ENCODE measurements around the gene NANOS3. TPM values are rescaled to one million over a fixed set of nuclear protein-coding genes. Genes with fewer than 3 reads are reported as not detected.

NANOS3 gene
- total RNA-seq (2021; ENCODE audit: unreplicated experiment), result not detected
- polyA plus RNA-seq (2012), result 0.17 and 0.30 TPM in 2 replicates
- Bru-seq, nascent RNA, result percentile 25 among the genes with signal in this experiment
- BruChase-seq, experiment 1, labeled RNA remaining after a 6-hour chase, result percentile 16 among the genes with signal in this experiment
- percentile 15 among the genes with signal in this experiment for BruChase-seq, experiment 2, labeled RNA remaining after a 2-hour chase
- long read RNA-seq, result 0 reads

DNA sequence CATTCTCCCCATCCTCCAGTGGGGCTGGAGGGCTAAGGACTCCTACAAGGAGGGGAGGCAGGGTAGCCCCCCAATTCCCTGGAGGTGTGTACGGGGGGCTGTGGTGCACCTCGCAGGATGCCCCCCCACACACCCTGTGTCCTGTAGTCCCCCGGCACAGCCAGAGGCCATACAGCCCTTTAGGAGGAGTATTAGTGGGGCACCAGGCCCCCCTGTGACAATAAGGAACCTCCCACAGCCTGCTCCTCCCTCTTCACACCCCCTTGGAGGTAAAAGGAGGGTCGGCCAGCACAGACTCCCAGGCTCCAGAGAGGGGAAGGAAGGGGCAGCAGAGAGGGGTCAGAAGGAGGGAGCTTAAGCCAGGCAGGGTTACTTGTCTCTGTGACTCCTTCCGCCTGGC is at the start of gene NANOS3:
NANOS3 (plus strand) TSS at position 301 of the 400 bp plus-strand sequence. CDS start 115 bp downstream, outside the sequence.
- Histone ChIP-seq H3K9ac (ENCODE audit: low read length) (no peak within 1 kb of the TSS), H3K4me2 (ENCODE audit: low read length) (no peak within 1 kb of the TSS), H3K79me2 (ENCODE audit: insufficient read depth, low read length) (no peaks in the 10 kb centered on the region), H4K20me1 (ENCODE audit: insufficient read depth) (no peaks in the 10 kb centered on the region), H3K27ac (ENCODE audit: low read depth, low read length) (no peak within 1 kb of the TSS), H3K4me1 (ENCODE audit: control insufficient read depth in 1 of 2, insufficient read depth in 2 of 2, low read length in 2 of 2) (peaks cover 27 to 39% of the 10 kb centered on the region in 2 experiments), H3K36me3 (ENCODE audit: control insufficient read depth in 1 of 2, insufficient read depth in 2 of 2, low read length in 2 of 2) (no peaks in the 10 kb centered on the region), H3K27me3 (ENCODE audit: insufficient read depth, low read length) (no peaks in the 10 kb centered on the region), H2AFZ (ENCODE audit: low read depth, low read length, poor library complexity, severe bottlenecking) (no peak within 1 kb of the TSS), H3K9me2 (ENCODE audit: insufficient read depth) (no peaks in the 10 kb centered on the region), H3K9me3 (ENCODE audit: control insufficient read depth in 1 of 2, insufficient read depth in 1 of 2, low read depth in 1 of 2, low read length in 2 of 2) (no peaks in the 10 kb centered on the region), H3K4me3 (replicated peaks in 1 of 2; ENCODE audit: low read depth in 1 of 2, low read length in 2 of 2) (no peak within 1 kb of the TSS)
- POLR2A ChIA-PET, result no interaction called here
- RAD21 ChIA-PET (ENCODE audit: low non-redundant PET in 1 of 2, low total read pairs in 2 of 2, uncharacterized antibody in 2 of 2, unreplicated experiment in 2 of 2), result no interaction called here
- intact Hi-C loops (cut with micrococcal nuclease), result no loop called here
- DNase-seq (ENCODE audit: low read depth, low spot score) (no peak), ATAC-seq (no peak)
- no TSS peak for BruUV-seq (replicated peaks)
- TF ChIP-seq ELF1 (IDR thresholded peaks at IDR 0.05; ENCODE audit: borderline replicate concordance, low read depth) (no peak), SRF (IDR thresholded peaks at IDR 0.05; ENCODE audit: low read depth) (no peak), CEBPB (IDR thresholded peaks at IDR 0.05; ENCODE audit: low read depth) (no peak), POLR2AphosphoS5 (IDR thresholded peaks at IDR 0.05; ENCODE audit: low read depth, low read length) (no peak)
- TF ChIP-seq, protein P1, sequence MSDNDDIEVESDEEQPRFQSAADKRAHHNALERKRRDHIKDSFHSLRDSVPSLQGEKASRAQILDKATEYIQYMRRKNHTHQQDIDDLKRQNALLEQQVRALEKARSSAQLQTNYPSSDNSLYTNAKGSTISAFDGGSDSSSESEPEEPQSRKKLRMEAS (IDR thresholded peaks at IDR 0.05), result no peak
- CTCF ChIA-PET, result interaction anchor here (1.2 kb wide), 1 partner anchor 15 kb away, joined by 3 read pairs; no protein-coding TSS in a partner anchor

DNA sequence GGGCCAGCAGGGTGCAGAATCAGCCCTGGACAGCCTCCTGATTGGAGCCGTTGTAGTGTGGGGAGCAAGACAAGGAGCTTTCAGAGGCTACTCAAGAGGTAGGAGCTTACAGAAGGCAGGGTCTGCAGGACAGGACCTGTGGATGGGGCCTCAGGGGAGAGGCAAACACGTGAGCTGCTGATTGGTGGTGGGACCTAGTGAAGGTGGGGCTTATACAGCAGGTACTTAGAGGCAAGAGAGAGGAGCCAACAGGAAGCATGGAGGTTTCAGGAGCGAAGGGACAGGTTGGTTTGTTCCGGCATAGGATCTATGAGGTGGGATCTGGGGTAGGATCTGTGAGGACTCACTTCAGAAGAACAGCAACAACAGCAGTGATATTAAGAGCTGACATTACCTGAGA is 49.3 kb upstream of the NANOS3 start:
- Histone ChIP-seq H3K9ac (ENCODE audit: low read length) (no peak overlapping the region), H3K4me2 (ENCODE audit: low read length) (no peak overlapping the region), H3K36me3 (ENCODE audit: control insufficient read depth in 1 of 2, insufficient read depth in 2 of 2, low read length in 2 of 2) (no peaks in the 10 kb centered on the region), H3K27ac (ENCODE audit: low read depth, low read length) (no peak overlapping the region), H3K79me2 (ENCODE audit: insufficient read depth, low read length) (no peaks in the 10 kb centered on the region), H3K4me1 (ENCODE audit: control insufficient read depth in 1 of 2, insufficient read depth in 2 of 2, low read length in 2 of 2) (peaks cover 3 to 15% of the 10 kb centered on the region in 2 experiments; a peak in 3 of 4 replicates), H4K20me1 (ENCODE audit: insufficient read depth) (no peaks in the 10 kb centered on the region), H3K4me3 (replicated peaks in 1 of 2; ENCODE audit: low read depth in 1 of 2, low read length in 2 of 2) (no peak overlapping the region), H3K27me3 (ENCODE audit: insufficient read depth, low read length) (no peaks in the 10 kb centered on the region), H2AFZ (ENCODE audit: low read depth, low read length, poor library complexity, severe bottlenecking) (no peak overlapping the region), H3K9me2 (ENCODE audit: insufficient read depth) (no peaks in the 10 kb centered on the region), H3K9me3 (ENCODE audit: control insufficient read depth in 1 of 2, insufficient read depth in 1 of 2, low read depth in 1 of 2, low read length in 2 of 2) (no peaks in the 10 kb centered on the region)
- intact Hi-C loops (cut with micrococcal nuclease), result no loop called here
- no peak for DNase-seq (ENCODE audit: low read depth, low spot score)
- ChIA-PET RAD21 (ENCODE audit: low non-redundant PET in 1 of 2, low total read pairs in 2 of 2, uncharacterized antibody in 2 of 2, unreplicated experiment in 2 of 2) (no interaction called here), POLR2A (interaction anchor here (1.2 kb wide), 1 partner anchor 8 kb away, joined by 5 read pairs; no protein-coding TSS in a partner anchor), CTCF (no interaction called here)
- BruUV-seq (replicated peaks), result no TSS peak
- no peak for ATAC-seq
- TF ChIP-seq SP1 (IDR thresholded peaks at IDR 0.05; ENCODE audit: low read depth) (no peak), POLR2A (IDR thresholded peaks at IDR 0.05; ENCODE audit: borderline replicate concordance, extremely low read depth, insufficient read depth, insufficient read length) (no peak), ELF1 (IDR thresholded peaks at IDR 0.05; ENCODE audit: borderline replicate concordance, low read depth) (no peak), CEBPB (IDR thresholded peaks at IDR 0.05; ENCODE audit: low read depth) (no peak), TCF7L2 (IDR thresholded peaks at IDR 0.05; ENCODE audit: borderline replicate concordance, extremely low read depth, insufficient read depth, insufficient read length) (no peak), SRF (IDR thresholded peaks at IDR 0.05; ENCODE audit: low read depth) (no peak), SIN3A (IDR thresholded peaks at IDR 0.05; ENCODE audit: low read depth) (no peak), EZH2phosphoT487 (IDR thresholded peaks at IDR 0.05; ENCODE audit: borderline replicate concordance) (no peak), EGR1 (IDR thresholded peaks at IDR 0.05; ENCODE audit: low read depth) (no peak), YY1 (IDR thresholded peaks at IDR 0.05; ENCODE audit: extremely low read depth, insufficient replicate concordance, low read depth, low read length) (no peak), EZH2 (IDR thresholded peaks at IDR 0.05) (no peak)
- TF ChIP-seq, protein P2, sequence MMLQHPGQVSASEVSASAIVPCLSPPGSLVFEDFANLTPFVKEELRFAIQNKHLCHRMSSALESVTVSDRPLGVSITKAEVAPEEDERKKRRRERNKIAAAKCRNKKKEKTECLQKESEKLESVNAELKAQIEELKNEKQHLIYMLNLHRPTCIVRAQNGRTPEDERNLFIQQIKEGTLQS (IDR thresholded peaks at IDR 0.05), result no peak
- TF ChIP-seq, protein P3, sequence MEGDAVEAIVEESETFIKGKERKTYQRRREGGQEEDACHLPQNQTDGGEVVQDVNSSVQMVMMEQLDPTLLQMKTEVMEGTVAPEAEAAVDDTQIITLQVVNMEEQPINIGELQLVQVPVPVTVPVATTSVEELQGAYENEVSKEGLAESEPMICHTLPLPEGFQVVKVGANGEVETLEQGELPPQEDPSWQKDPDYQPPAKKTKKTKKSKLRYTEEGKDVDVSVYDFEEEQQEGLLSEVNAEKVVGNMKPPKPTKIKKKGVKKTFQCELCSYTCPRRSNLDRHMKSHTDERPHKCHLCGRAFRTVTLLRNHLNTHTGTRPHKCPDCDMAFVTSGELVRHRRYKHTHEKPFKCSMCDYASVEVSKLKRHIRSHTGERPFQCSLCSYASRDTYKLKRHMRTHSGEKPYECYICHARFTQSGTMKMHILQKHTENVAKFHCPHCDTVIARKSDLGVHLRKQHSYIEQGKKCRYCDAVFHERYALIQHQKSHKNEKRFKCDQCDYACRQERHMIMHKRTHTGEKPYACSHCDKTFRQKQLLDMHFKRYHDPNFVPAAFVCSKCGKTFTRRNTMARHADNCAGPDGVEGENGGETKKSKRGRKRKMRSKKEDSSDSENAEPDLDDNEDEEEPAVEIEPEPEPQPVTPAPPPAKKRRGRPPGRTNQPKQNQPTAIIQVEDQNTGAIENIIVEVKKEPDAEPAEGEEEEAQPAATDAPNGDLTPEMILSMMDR (IDR thresholded peaks at IDR 0.05 in 2 of 3, conservative IDR thresholded peaks at IDR 0.05 in 1 of 3; ENCODE audit: borderline replicate concordance in 1 of 3, insufficient read depth in 1 of 3, low read depth in 2 of 3, low read length in 2 of 3), result no peak
